ENCODE results near the gene ZKSCAN2.

The ZKSCAN2 gene

GRCh38 chr16:25223964-25224363 is 33.7 kb downstream of the ZKSCAN2 start:
- no peak for DNase-seq

GRCh38 chr16:25222959-25223358 is 34.7 kb downstream of the ZKSCAN2 start:
- no peak for DNase-seq

DNA sequence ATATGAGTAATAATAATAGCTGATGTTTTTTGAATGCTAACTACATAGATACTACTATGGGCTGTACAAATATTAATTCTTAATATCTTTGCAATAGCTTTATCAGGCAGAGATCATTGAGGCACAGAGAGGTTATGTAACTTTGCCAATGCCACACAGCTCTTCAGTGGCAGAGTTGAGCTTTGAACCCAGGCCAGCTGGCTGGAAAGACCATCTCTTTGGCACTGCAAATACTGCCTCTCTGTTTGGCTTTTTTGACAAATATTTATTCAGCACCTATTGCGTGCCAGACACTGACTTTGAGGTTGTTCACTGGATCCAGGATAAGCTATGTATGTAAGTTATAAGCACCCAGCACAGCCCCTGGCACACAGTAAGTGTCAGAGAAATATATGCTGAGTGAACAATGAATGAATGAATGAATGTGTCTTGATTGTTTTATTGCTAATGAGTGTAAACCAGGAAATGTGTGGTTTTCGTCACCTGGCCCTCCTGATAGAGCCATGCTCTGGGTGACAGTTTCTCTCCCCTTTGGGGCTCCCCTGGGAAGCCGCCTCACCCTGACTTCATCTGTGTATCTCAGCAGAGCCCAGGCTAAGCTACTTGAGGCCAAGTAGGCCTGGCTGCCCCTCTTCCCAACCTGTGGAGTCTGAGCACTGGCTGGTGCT is 38.4 kb downstream of the ZKSCAN2 start:
- no peak for DNase-seq

GRCh38 chr16:25217921-25218320 is 39.7 kb downstream of the ZKSCAN2 start:
- DNase-seq, result no peak

- DNase-seq, result no peak
These were observed 40.5 kb downstream of the ZKSCAN2 start for GRCh38 chr16:25217112-25217511.

DNA sequence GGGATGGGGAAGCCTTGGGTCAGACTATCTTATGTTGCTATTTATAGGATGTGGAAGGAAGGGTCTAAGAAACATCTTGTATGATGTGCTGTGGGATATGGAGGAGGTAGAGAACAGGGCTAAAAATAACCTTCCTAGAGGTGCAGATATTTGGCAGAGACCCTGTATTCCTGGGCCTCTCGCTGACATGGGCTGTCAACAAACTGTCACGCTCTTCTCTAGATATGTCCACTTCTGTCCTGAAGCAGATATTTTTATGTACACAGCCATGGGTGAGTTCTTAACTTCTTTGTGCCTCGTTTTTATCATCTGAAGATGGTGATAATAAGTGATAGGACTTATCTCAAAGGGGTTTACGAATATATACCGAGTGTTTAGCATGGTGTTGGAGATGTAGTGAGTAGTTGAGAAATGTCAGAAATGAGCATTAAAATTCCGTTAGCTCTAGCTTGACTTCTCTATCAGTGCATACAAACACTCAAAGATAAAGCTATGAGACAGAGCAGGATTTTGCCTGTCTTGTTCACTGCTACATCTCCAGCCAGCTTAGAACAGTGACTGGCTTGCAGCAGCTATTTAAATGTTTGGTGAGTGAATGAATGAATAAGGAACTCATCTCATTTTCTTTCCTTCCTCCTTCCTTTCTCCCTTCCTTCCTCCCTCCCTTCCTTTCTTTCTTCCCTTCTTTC is 43.8 kb downstream of the ZKSCAN2 start:
- DNase-seq, result no peak

DNA sequence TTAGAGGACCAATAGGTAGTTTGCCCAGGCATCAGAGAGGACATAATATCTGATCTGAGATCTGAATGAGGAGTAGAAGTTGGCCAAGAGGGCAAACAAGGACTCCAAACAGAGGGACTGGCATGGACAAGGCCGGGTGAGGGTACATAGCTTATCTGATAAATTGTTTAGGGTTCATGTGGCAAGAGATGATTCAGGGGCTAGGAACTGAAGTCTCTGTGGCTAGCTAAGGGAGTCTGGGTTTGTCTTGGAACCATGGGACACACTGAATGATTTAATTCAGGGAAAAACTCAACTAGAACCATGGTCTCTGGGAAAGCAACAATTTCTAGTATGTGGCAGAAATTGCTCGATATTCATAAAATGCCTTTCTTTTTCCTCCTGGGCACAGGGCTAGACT is 45.0 kb downstream of the ZKSCAN2 start:
- DNase-seq, result no peak

- no peak for DNase-seq
These were observed 46.9 kb downstream of the ZKSCAN2 start for GRCh38 chr16:25210758-25211157.

DNA sequence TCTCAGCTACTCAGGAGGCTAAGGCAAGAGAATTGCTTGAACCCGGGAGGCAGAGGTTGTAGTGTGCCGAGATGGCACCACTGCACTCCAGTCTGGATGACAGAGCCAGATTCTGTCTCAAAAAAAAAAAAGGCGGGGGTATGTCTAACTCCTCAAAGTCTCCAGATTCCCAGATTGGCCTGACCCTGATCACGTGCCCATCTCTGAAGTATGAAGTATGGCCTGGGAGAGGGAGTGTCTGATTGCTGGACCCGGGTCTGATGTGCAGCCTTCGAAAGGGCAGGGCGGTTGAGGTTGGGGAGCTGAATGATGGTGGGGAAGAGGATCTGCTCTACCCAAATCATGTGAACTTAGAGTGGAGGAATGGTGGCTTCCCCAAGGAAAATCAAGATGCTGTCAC is 58.2 kb downstream of the ZKSCAN2 start:
- no peak for DNase-seq

DNA sequence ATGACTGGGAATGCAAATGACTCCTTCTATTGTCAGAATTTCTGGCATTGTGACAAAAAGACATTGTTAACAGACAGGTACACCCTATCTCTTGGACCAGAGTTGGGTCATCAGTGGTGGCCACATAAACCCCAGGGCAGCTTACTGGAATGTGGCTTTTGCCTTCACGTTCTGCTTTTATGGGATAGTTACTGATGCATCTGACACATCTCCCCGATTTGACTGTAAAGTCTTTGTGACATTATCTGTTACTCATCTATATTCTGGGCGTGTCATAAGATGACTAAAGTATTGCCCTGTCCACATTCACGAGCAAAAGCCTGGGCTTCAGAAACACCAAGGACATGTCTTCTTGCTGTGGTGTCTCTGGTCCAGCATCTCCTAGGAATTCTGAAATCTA is 59.6 kb downstream of the ZKSCAN2 start:
- no peak for DNase-seq

DNA sequence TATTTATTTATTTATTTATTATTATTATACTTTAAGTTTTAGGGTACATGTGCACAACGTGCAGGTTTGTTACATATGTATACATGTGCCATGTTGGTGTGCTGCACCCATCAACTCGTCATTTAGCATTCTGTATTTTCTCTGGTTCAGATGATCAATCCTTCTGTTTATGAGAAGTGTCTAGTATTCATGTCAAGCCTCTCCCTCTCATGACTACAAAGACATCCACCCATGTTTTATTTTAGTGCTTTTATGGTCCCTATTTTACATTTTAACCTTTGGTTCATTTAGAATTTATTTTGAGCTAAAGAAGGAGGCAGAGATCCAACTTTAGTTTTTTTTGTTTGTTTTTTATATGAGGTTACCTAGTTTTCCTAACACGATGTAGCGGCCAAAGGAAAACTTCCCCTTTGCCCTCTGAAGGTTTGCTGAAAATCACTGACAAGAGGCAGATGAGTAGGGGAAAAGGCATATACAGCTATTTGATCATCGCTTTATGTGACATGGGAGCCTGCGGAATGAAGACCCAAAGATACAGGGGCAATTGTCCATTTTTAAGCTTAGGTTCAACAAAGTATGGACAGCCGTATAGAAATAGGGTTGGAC is 63.3 kb downstream of the ZKSCAN2 start:
- no peak for DNase-seq

GRCh38 chr16:25192096-25192495 is 65.5 kb downstream of the ZKSCAN2 start:
- DNase-seq, result no peak

- no peak for DNase-seq
These were observed 68.3 kb downstream of the ZKSCAN2 start for GRCh38 chr16:25189305-25189704.

GRCh38 chr16:25187491-25187795 is 70.2 kb downstream of the ZKSCAN2 start:
- no peak for DNase-seq
